Naive thymus-derived CD4-positive, alpha-beta T cell (primary cell): ENCODE data around the gene TSHZ2. TPM values are rescaled to one million over a fixed set of nuclear protein-coding genes. Genes with fewer than 3 reads are reported as not detected.

Experiments used
- ATAC-seq: fragments of 150-1000 bp; cut with Tn5 transposase; 2 replicates; pipeline ENCODE4 v1.10.0; 2021; ENCODE audit warnings: mild to moderate bottlenecking, moderate library complexity
- CTCF ChIA-PET: fragments of 350-600 bp; sonication (Branson Sonifier 250); formaldehyde crosslinking; loops from one replicate; lab custom pipeline; 2021; ENCODE audit warnings: antibody characterized with exemption; lab: Charles Lee
- POLR2A ChIA-PET: fragments of 350-600 bp; sonication (Branson Sonifier 250); formaldehyde crosslinking; loops from one replicate; lab custom pipeline; 2021; ENCODE audit warnings: antibody characterized with exemption, inconsistent platforms; lab: Charles Lee
- DNase-seq, 9 donors: peaks; one replicate each; pipeline versions ENCODE4 v3.0.0 to v3.0.0-alpha.2; 2020 to 2022; ENCODE audit warnings: mixed read lengths in 1 of 9
- H3K27ac ChIP-seq: one replicate; pipeline ENCODE4 v1.7.0; 2013; ENCODE audit warnings: mild to moderate bottlenecking, low read depth, low read length, moderate library complexity
- H3K27me3 ChIP-seq, 2 donors: one replicate each; pipeline ENCODE4 v1.7.0; 2013; ENCODE audit warnings: low read length in 2 of 2, mild to moderate bottlenecking in 2 of 2, moderate library complexity in 2 of 2; ENCODE audit not compliant: control insufficient read depth in 2 of 2, insufficient read depth in 2 of 2
- H3K36me3 ChIP-seq, 3 experiments: 1 replicate in 2 of 3; 2 replicates in 1 of 3; pipeline ENCODE4 v1.7.0; 2013; ENCODE audit warnings: low read length in 3 of 3, mild to moderate bottlenecking in 3 of 3, moderate library complexity in 1 of 3; ENCODE audit not compliant: insufficient read depth in 3 of 3, control insufficient read depth in 2 of 3
- H3K4me1 ChIP-seq, 2 donors: one replicate each; pipeline ENCODE4 v1.7.0; 2013; ENCODE audit warnings: low read length in 2 of 2, mild to moderate bottlenecking in 2 of 2, moderate library complexity in 1 of 2; ENCODE audit not compliant: control insufficient read depth in 2 of 2, insufficient read depth in 2 of 2
- H3K4me3 ChIP-seq: 2 replicates; pipeline ENCODE4 v1.7.0; 2013; ENCODE audit warnings: mild to moderate bottlenecking, low read length
- H3K9me3 ChIP-seq, 3 experiments: 1 replicate in 2 of 3; 2 replicates in 1 of 3; pipeline ENCODE4 v1.7.0; 2013; ENCODE audit warnings: low read length in 3 of 3; ENCODE audit not compliant: control insufficient read depth in 2 of 3
- H3K27ac Mint-ChIP-seq, 9 donors: one replicate each; pipeline ENCODE4 v1.8.0; 2020 to 2022; ENCODE audit warnings: mixed read lengths in 9 of 9, mild to moderate bottlenecking in 8 of 9, moderate library complexity in 5 of 9, inconsistent platforms in 2 of 9
- H3K27me3 Mint-ChIP-seq, 5 donors: one replicate each; pipeline ENCODE4 v1.8.0; 2021 to 2022; ENCODE audit warnings: mixed read lengths in 5 of 5, mild to moderate bottlenecking in 1 of 5
- H3K36me3 Mint-ChIP-seq, 5 donors: one replicate each; pipeline ENCODE4 v1.8.0; 2020 to 2022; ENCODE audit warnings: mixed read lengths in 5 of 5, mild to moderate bottlenecking in 3 of 5, inconsistent platforms in 1 of 5
- H3K4me1 Mint-ChIP-seq, 7 donors: one replicate each; pipeline ENCODE4 v1.8.0; 2020 to 2022; ENCODE audit warnings: mixed read lengths in 7 of 7, mild to moderate bottlenecking in 3 of 7, inconsistent platforms in 1 of 7
- H3K4me3 Mint-ChIP-seq, 10 donors: one replicate each; pipeline ENCODE4 v1.8.0; 2020 to 2022; ENCODE audit warnings: mild to moderate bottlenecking in 10 of 10, mixed read lengths in 10 of 10, moderate library complexity in 6 of 10, inconsistent platforms in 2 of 10
- H3K9me3 Mint-ChIP-seq, 11 donors: one replicate each; pipeline ENCODE4 v1.8.0; 2020 to 2022; ENCODE audit warnings: mixed read lengths in 11 of 11, mild to moderate bottlenecking in 4 of 11, inconsistent platforms in 1 of 11, moderate library complexity in 1 of 11
- intact Hi-C, 2 donors: fragments of 100-400 bp; cut with micrococcal nuclease; formaldehyde crosslinking; loops; one replicate each; pipeline ENCODE4 v1.15.1; 2023
- polyA plus RNA-seq, 2 donors: library from polyadenylated mRNA; unstranded; fragments of 300-500 nt; fragmentation: Illumina TruSeq; gene quantifications; one replicate each; pipeline ENCODE4 v1.2.3, GENCODE V29; 2021
- total RNA-seq, 6 experiments: library from RNA in 5 of 6; stranded (reverse) in 5 of 6; gene quantifications; 1 replicate in 5 of 6; 2 replicates in 1 of 6; pipeline ENCODE4 v1.2.3 and lab custom pipeline; 2021 to 2026

TSHZ2 gene
- total and polyA plus RNA-seq, 7 experiments from 2014 or later: 6.0 to 84.5 (median 42.5) TPM

DNA sequence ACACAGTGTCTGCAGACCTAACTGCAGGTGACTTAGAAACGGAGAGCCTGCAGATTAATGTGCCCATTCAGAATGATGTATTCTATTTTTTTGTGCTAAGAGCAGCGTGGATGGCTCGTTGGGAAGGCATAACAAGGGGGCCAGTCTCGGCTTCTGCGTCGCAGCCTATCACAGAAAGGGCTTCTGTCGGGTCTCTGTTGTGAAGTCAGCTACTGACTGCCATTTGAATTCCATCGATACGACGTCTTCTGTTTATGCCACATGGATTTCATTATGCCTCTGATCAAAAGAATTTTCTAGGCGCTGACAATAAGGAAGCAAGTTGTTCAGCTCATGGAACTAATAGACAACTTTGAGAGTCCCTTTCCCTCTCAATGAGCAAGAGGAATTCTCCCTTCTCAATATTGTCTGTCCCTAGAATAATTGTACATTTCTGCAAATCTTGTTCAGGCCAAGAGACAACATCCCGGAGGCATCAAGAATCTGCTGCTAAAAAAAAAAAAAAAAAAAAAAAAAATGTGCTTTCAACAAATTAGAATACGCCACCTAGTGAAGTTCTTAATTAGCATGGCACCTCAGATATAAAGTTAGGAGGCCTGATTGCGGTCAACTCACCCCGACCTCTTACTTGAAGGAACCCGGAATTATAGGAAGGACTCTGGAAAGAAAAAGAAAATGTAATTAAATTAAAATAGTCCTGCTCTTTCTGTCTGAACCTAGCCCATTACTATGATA is 223.9 kb downstream of the TSHZ2 start:
- H3K27me3 ChIP-seq: no peaks in the 10 kb centered on the region
- Mint-ChIP-seq H3K4me3 (no peak overlapping the region), H3K9me3 (no peaks in the 10 kb centered on the region), H3K36me3 (peaks cover 0 to 4% (median 0%) of the 10 kb centered on the region in 5 donors), H3K27ac (no peak overlapping the region), H3K27me3 (peaks cover 0 to 4% (median 0%) of the 10 kb centered on the region in 5 donors), H3K4me1 (peaks cover 3 to 49% (median 35%) of the 10 kb centered on the region in 7 donors)
- ATAC-seq (no peak), DNase-seq (no peak)
- no peak overlapping the region for H3K27ac ChIP-seq
- no peak overlapping the region for H3K4me3 ChIP-seq
- CTCF ChIA-PET: interaction anchor here (0.6 kb wide), 1 partner anchor 473 kb away, joined by 3 read pairs; no protein-coding TSS in a partner anchor
- POLR2A ChIA-PET: no interaction called here
- intact Hi-C loops: no loop called here
- no peaks in the 10 kb centered on the region for H3K9me3 ChIP-seq
- H3K36me3 ChIP-seq: no peaks in the 10 kb centered on the region
- H3K4me1 ChIP-seq: no peaks in the 10 kb centered on the region

DNA sequence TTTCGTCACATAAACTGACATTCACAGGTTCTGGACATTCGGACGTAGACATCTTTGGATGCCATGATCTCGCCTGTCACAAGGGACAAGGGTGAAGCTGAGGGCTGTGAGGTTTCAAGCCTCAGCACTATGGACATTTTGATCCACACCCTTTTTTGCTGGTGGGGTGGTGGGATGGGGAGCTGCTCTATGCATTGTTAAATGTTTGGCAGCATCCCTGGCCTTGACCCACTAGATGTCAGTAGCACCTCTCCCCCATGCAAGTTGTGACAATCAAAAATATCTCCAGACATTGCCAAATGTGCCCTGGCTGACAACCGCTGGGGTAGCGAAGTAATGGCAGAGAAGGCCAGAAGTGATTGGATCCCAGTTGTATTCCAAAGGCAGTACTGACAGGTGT is 229.4 kb downstream of the TSHZ2 start:
- Mint-ChIP-seq H3K4me3 (no peak overlapping the region), H3K4me1 (peaks cover 1 to 20% (median 9%) of the 10 kb centered on the region in 7 donors), H3K27me3 (no peaks in the 10 kb centered on the region), H3K27ac (no peak overlapping the region), H3K36me3 (peaks cover 0 to 4% (median 0%) of the 10 kb centered on the region in 5 donors), H3K9me3 (peaks cover 0 to 2% (median 0%) of the 10 kb centered on the region in 11 donors)
- Histone ChIP-seq H3K36me3 (no peaks in the 10 kb centered on the region), H3K4me1 (no peaks in the 10 kb centered on the region), H3K4me3 (no peak overlapping the region), H3K9me3 (no peaks in the 10 kb centered on the region), H3K27ac (no peak overlapping the region), H3K27me3 (no peaks in the 10 kb centered on the region)
- ChIA-PET CTCF (no interaction called here), POLR2A (interaction anchor here (0.6 to 0.7 kb wide), 3 partner anchors 29 to 618 kb away, joined by 3 to 5 read pairs (median 5); no protein-coding TSS in a partner anchor)
- DNase-seq: no peak
- intact Hi-C loops: no loop called here
- ATAC-seq: no peak

GRCh38 chr20:53202777-53203176 is 230.6 kb downstream of the TSHZ2 start:
- POLR2A ChIA-PET: no interaction called here
- no peak for ATAC-seq
- Histone ChIP-seq H3K4me1 (peaks cover 0 to 4% of the 10 kb centered on the region in 2 donors), H3K27me3 (no peaks in the 10 kb centered on the region), H3K9me3 (no peaks in the 10 kb centered on the region), H3K4me3 (no peak overlapping the region), H3K36me3 (no peaks in the 10 kb centered on the region), H3K27ac (no peak overlapping the region)
- Mint-ChIP-seq H3K9me3 (peaks cover 0 to 2% (median 0%) of the 10 kb centered on the region in 11 donors), H3K27me3 (no peaks in the 10 kb centered on the region), H3K4me3 (no peak overlapping the region), H3K4me1 (peaks cover 2 to 24% (median 14%) of the 10 kb centered on the region in 7 donors), H3K27ac (peak overlapping the region in 2 of 9 donors; percentile 4 to 31), H3K36me3 (no peaks in the 10 kb centered on the region)
- no peak for DNase-seq
- intact Hi-C loops: no loop called here
- CTCF ChIA-PET: no interaction called here

DNA sequence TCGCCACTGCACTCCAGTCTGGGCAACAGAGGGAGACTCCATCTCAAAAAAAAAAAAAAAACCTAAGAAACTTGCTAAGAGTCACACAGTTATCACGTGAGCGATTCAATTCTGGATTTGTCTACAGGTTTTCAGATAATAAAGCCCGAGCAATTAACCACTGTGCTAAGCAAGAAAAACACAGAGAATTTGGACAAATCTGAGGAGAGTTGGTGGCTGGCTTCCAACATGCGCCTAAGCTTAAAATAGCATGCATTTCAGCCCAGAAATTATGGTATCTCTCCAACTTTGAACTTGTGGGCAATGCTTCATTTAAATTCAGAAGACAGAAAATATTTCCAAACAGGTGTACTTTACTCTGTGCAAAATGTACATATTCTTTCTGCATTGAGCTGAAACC is 232.9 kb downstream of the TSHZ2 start:
- ChIA-PET POLR2A (interaction anchor here (0.7 to 1.1 kb wide), 2 partner anchors 899 to 1003 kb away, joined by 3 to 4 read pairs; no protein-coding TSS in a partner anchor), CTCF (interaction anchor here (1.5 kb wide), 1 partner anchor 47 kb away, joined by 4 read pairs; no protein-coding TSS in a partner anchor)
- ATAC-seq: no peak
- Mint-ChIP-seq H3K27me3 (no peaks in the 10 kb centered on the region), H3K9me3 (peaks cover 0 to 2% (median 0%) of the 10 kb centered on the region in 11 donors), H3K4me3 (no peak overlapping the region), H3K27ac (peak overlapping the region in 1 of 9 donors; percentile 40), H3K4me1 (peaks cover 12 to 35% (median 25%) of the 10 kb centered on the region in 7 donors), H3K36me3 (peaks cover 0 to 5% (median 0%) of the 10 kb centered on the region in 5 donors)
- H3K27ac ChIP-seq: no peak overlapping the region
- H3K27me3 ChIP-seq: no peaks in the 10 kb centered on the region
- H3K36me3 ChIP-seq: no peaks in the 10 kb centered on the region
- H3K9me3 ChIP-seq: no peaks in the 10 kb centered on the region
- DNase-seq: no peak
- intact Hi-C loops: no loop called here
- no peak overlapping the region for H3K4me3 ChIP-seq
- H3K4me1 ChIP-seq: peaks cover 3 to 18% of the 10 kb centered on the region in 2 donors

GRCh38 chr20:53208110-53208832 is 236.1 kb downstream of the TSHZ2 start:
- peak overlapping the region; percentile 15 for H3K4me3 ChIP-seq
- ATAC-seq: peak; percentile 82

GRCh38 chr20:53210041-53210440 is 237.9 kb downstream of the TSHZ2 start:
- Mint-ChIP-seq H3K9me3 (no peaks in the 10 kb centered on the region), H3K4me3 (no peak overlapping the region), H3K4me1 (peaks cover 17 to 53% (median 40%) of the 10 kb centered on the region in 7 donors), H3K27me3 (no peaks in the 10 kb centered on the region), H3K36me3 (peaks cover 0 to 5% (median 0%) of the 10 kb centered on the region in 5 donors), H3K27ac (peak overlapping the region in 1 of 9 donors; percentile 54)
- Histone ChIP-seq H3K4me3 (no peak overlapping the region), H3K27ac (no peak overlapping the region), H3K9me3 (no peaks in the 10 kb centered on the region), H3K36me3 (no peaks in the 10 kb centered on the region), H3K4me1 (peaks cover 3 to 28% of the 10 kb centered on the region in 2 donors), H3K27me3 (no peaks in the 10 kb centered on the region)
- ChIA-PET POLR2A (no interaction called here), CTCF (no interaction called here)
- DNase-seq (no peak), ATAC-seq (no peak)
- intact Hi-C loops: loop anchor here (10.0 kb wide), 5 partner anchors 135 to 995 kb away; partner anchors contain the start of gene PFDN4 (in 1 of the 2)

More at GRCh38 chr20:53208110-53208832, 236.1 kb downstream of the TSHZ2 start:
- ChIA-PET POLR2A (interaction anchor here (0.6 to 1.2 kb wide), 4 partner anchors 10 to 896 kb away, joined by 3 to 4 read pairs (median 3); no protein-coding TSS in a partner anchor), CTCF (interaction anchor here (0.7 to 2.0 kb wide), 6 partner anchors 9 to 896 kb away, joined by 3 to 11 read pairs (median 4); no protein-coding TSS in a partner anchor)
- no peaks in the 10 kb centered on the region for H3K36me3 ChIP-seq
- H3K4me1 ChIP-seq: peaks cover 3 to 18% of the 10 kb centered on the region in 2 donors
- H3K27ac ChIP-seq: peak overlapping the region; percentile 4
- Mint-ChIP-seq H3K36me3 (peaks cover 0 to 5% (median 0%) of the 10 kb centered on the region in 5 donors), H3K27me3 (no peaks in the 10 kb centered on the region), H3K4me1 (peaks cover 12 to 35% (median 23%) of the 10 kb centered on the region in 7 donors), H3K27ac (peak overlapping the region; percentile 51 to 89 (median 79)), H3K9me3 (no peaks in the 10 kb centered on the region), H3K4me3 (peak overlapping the region; percentile 29 to 81 (median 68))
- DNase-seq: peak in 7 of 9 donors; percentile 14 to 41 (median 25)
- no peaks in the 10 kb centered on the region for H3K27me3 ChIP-seq
- intact Hi-C loops: no loop called here
- H3K9me3 ChIP-seq: no peaks in the 10 kb centered on the region
